ENCODE data around the gene UBAC1. TPM values are rescaled to one million over a fixed set of nuclear protein-coding genes. Genes with fewer than 3 reads are reported as not detected.

The UBAC1 gene
- total RNA-seq, 2 experiments from 2014 or later: 41.7 to 42.8 TPM

DNA sequence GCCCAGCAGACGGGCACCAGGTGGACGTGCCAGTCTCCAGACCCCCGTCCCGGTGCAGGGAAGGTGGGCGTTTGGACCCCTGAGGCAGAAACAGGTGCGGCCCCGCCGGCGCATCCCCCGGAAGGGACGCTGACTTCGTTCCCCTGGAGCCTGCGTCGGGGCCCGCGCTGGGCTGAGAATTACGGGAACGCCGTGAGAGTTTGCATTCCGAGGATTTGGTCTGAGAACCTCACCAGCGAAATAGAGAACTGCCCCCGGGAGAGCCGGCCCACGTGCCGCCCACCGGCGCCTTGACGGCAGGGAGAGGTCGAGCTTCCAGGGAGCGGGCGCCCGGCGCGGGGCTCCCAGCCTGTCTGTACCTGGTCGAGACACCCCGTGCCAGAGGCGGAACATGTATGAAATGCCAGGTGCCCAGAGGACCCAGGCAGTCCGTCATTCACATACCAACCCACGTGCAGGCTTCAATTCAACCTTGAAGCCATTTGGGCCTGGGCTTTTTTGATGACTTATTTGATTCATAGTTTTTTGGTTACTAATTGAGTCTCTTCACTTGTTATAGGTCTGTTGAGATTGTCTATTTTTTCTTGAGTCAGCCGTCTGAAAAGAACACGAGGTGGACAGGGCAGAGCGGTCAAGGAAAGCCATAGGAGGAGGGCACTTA, 53.0 kb downstream of the UBAC1 start:
- H3K4me3 Mint-ChIP-seq: peak overlapping the region; percentile 77
- peak overlapping the region; percentile 64 for H3K27ac Mint-ChIP-seq
- no peaks in the 10 kb centered on the region for H3K9me3 Mint-ChIP-seq (ENCODE audit: low read depth)
- POLR2A ChIA-PET: interaction anchor here (0.5 kb wide), 1 partner anchor 67 kb away, joined by 4 read pairs; no protein-coding TSS in a partner anchor
- peaks cover 54% of the 10 kb centered on the region for H3K36me3 Mint-ChIP-seq (ENCODE audit: low read depth)
- CTCF ChIA-PET: no interaction called here
- no peak for DNase-seq
- peak; percentile 0 for ATAC-seq
- H3K27me3 Mint-ChIP-seq: no peaks in the 10 kb centered on the region
- intact Hi-C loops (cut with DNase I, micrococcal nuclease): loop anchor here (5.0 kb wide), 10 partner anchors 46 to 1881 kb away; partner anchors contain the start of genes BRD3 (in 1 of the 2), BRD3OS (in 1 of the 2), EHMT1 (in 1 of the 2) and MAN1B1 (in 1 of the 2)
- H3K4me1 Mint-ChIP-seq: peaks cover 56% of the 10 kb centered on the region

DNA sequence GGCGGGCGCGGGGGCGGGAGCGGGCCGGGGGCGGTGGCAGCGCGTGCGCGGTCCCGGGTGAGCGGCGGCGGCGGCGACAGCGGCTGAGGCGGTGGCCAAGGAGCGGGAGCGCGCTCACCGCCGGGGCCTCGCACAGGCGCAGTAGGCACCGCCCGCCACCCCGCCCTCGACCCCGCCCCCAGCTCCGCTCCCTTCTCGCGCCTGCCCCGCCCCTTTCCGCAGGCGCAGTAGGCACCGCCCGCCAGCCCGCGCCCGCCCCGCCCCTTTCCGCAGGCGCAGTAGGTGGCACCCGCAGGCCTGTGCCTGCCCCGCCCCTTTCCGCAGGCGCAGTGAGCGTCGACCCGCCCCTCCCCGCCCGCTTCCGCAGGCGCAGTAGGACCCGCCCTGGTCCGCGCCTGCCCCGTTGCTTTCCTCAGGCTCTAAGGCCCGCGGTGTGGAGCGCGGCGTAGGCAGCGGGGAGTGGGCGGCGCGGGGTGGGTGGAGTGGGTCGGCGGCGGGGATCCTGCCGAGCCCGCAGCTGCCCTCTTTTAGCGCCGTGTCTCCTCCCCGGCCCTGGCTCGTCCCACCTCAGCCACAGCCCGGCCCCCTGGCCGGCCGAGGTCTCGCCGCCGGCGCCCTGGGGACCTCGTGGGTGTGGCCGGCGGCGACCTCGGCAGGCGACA, 53.6 kb downstream of the UBAC1 start, which contains the start of gene CAMSAP1:
Gene CAMSAP1, minus strand, starts transcription at position 116 of the 662 bp plus-strand sequence. CDS start 387 bp downstream, outside the sequence.
- Mint-ChIP-seq H3K4me1 (peaks cover 62% of the 10 kb centered on the region), H3K4me3 (peak within 1 kb of the TSS; percentile 81), H3K27ac (peak within 1 kb of the TSS; percentile 90), H3K9me3 (ENCODE audit: low read depth) (no peaks in the 10 kb centered on the region), H3K27me3 (no peaks in the 10 kb centered on the region), H3K36me3 (ENCODE audit: low read depth) (peaks cover 54% of the 10 kb centered on the region)
- peak; percentile 98 for DNase-seq
- ATAC-seq: peak; percentile 81
- CTCF ChIA-PET: no interaction called here
- intact Hi-C loops (cut with DNase I, micrococcal nuclease): loop anchor here (1.0 to 5.0 kb wide), 18 partner anchors 45 to 1880 kb away; partner anchors contain the start of genes BRD3 (in 1 of the 2), BRD3OS (in 1 of the 2), DNLZ (in 1 of the 2) and EHMT1 (in 1 of the 2)
- POLR2A ChIA-PET: interaction anchor here (0.5 to 0.9 kb wide), 2 partner anchors 18 to 68 kb away, joined by 4 read pairs; no protein-coding TSS in a partner anchor

DNA sequence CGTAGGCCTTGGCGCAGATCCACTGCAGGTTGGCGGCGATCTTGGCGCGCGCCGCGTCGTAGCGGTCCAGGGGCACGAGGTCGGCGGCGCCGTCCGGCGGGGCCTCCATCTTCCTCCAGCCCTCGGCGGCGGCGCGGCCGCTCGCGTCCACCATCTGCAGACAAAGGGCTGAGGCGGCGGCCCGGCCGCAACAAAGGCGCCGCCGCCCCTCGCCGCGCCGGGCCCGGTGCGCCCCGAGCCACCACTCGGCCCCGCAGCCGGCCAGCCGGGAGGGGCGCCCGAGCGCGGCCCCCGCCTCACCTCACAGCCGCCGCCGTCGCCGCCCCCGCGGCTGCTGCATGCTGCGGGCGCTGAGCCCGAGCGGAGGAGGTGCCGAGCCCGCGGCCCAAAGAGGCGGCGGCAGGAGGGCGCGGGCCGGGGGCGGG, 54.2 kb downstream of the UBAC1 start:
- Mint-ChIP-seq H3K9me3 (ENCODE audit: low read depth) (no peaks in the 10 kb centered on the region), H3K36me3 (ENCODE audit: low read depth) (peaks cover 54% of the 10 kb centered on the region), H3K27me3 (no peaks in the 10 kb centered on the region), H3K27ac (no peak overlapping the region), H3K4me1 (peaks cover 67% of the 10 kb centered on the region), H3K4me3 (no peak overlapping the region)
- no peak for DNase-seq
- intact Hi-C loops (cut with DNase I, micrococcal nuclease): loop anchor here (1.0 to 5.0 kb wide), 18 partner anchors 45 to 1880 kb away; partner anchors contain the start of genes BRD3 (in 1 of the 2), BRD3OS (in 1 of the 2), DNLZ (in 1 of the 2) and EHMT1 (in 1 of the 2)
- ATAC-seq: peak; percentile 6
- ChIA-PET POLR2A (interaction anchor here (0.9 kb wide), 1 partner anchor 19 kb away, joined by 4 read pairs; no protein-coding TSS in a partner anchor), CTCF (no interaction called here)

DNA sequence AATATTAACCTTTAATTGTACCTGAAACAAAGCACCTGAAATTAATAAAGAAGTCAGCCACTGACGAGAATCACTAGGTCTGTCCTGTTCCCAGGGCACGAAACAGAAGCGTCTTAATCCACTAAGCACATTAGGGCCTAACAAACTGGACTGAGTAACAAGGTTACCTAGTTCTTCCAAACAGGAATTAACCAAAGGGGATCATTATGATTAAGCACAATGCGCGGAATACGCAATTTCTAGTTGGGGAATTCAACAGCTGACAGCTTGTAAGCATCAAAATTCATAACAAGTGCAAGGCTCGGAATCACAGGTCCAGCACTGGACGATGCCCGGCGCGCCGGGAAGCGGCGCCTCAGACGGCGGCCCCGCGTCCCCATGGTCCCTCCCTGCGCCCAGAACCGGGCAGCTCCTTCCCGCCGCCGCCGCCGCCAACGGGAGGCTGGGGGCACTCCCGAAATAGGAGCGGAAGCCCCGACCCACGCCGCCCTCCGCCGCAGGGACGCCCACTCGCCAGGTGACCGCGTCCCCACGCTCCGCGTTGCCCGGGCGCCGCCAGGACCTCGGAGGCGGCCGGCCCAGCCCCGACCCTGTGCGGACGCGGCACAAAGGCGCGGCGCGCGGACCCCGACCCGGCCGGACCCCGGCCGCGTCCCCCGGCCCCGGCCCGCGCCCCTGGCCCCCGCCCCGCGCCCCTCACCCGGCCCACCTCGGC, 54.7 kb downstream of the UBAC1 start:
- ChIA-PET POLR2A (interaction anchor here (2.3 kb wide), 1 partner anchor 19 kb away, joined by 12 read pairs; no protein-coding TSS in a partner anchor), CTCF (interaction anchor here (0.8 to 1.3 kb wide), 2 partner anchors 43 to 44 kb away, joined by 3 read pairs; no protein-coding TSS in a partner anchor)
- ATAC-seq: no peak
- intact Hi-C loops (cut with DNase I, micrococcal nuclease): loop anchor here (1.0 to 5.0 kb wide), 18 partner anchors 44 to 1879 kb away; partner anchors contain the start of genes BRD3 (in 1 of the 2), BRD3OS (in 1 of the 2), DNLZ (in 1 of the 2) and EHMT1 (in 1 of the 2)
- H3K4me1 Mint-ChIP-seq: peaks cover 71% of the 10 kb centered on the region
- peak overlapping the region; percentile 90 for H3K27ac Mint-ChIP-seq
- H3K4me3 Mint-ChIP-seq: peak overlapping the region; percentile 81
- no peaks in the 10 kb centered on the region for H3K9me3 Mint-ChIP-seq (ENCODE audit: low read depth)
- DNase-seq: peak; percentile 40
- no peaks in the 10 kb centered on the region for H3K27me3 Mint-ChIP-seq
- peaks cover 54% of the 10 kb centered on the region for H3K36me3 Mint-ChIP-seq (ENCODE audit: low read depth)

DNA sequence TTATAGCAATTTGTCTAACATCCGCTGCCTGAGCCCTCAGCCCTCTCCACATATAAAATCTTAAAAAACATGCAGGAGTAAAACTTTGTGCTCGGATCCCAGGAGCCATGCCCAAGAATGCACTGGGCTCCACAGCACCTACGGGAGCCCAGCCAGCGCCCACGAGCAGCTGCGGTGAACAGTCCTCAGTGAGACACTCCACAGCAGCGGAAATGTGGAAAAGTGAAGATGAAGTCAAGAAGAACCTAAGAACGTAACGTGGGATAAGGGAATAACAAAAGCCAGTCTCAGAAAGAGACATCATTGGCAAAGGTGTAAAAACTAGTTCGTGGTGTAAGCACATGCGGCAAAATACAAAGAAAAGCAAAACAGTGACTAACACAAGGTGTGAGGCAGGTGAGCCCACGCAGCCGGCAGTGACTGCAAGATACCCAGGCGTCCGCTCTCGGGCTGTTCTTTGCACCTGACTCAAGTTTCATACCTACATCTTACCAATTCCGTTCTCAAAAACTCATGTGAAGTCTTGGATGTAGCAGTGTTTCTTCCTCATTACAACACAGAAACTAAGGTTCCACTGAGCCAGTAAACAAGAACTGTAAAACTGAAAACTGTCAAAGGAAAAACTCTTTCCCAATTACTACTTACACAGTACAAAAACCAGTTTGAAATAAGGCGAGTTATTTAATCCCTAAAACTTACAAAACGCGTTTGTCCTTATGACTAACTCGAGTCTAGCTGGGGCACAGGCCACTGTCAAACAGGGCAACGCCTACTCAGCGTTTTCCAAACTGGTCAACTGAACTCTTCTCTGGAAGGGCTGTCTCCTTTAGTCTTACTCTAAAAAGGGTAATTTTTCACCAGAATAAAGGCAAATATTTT, 55.6 kb downstream of the UBAC1 start:
- H3K4me3 Mint-ChIP-seq: peak overlapping the region; percentile 81
- intact Hi-C loops (cut with DNase I, micrococcal nuclease): loop anchor here (1.0 to 5.0 kb wide), 19 partner anchors 19 to 1878 kb away; partner anchors contain the start of genes BRD3 (in 1 of the 2), BRD3OS (in 1 of the 2), EHMT1 (in 1 of the 2) and MAN1B1 (in 1 of the 2)
- peaks cover 69% of the 10 kb centered on the region for H3K4me1 Mint-ChIP-seq
- H3K27me3 Mint-ChIP-seq: no peaks in the 10 kb centered on the region
- peaks cover 51% of the 10 kb centered on the region for H3K36me3 Mint-ChIP-seq (ENCODE audit: low read depth)
- H3K9me3 Mint-ChIP-seq (ENCODE audit: low read depth): no peaks in the 10 kb centered on the region
- ChIA-PET POLR2A (interaction anchor here (2.3 kb wide), 1 partner anchor 20 kb away, joined by 12 read pairs; no protein-coding TSS in a partner anchor), CTCF (interaction anchor here (0.8 to 1.3 kb wide), 4 partner anchors 20 to 44 kb away, joined by 3 to 4 read pairs (median 3); no protein-coding TSS in a partner anchor)
- H3K27ac Mint-ChIP-seq: peak overlapping the region; percentile 90
- DNase-seq (peak; percentile 89), ATAC-seq (peak; percentile 72)

GRCh38 chr9:135903786-135904520, 57.2 kb downstream of the UBAC1 start:
- no peak for ATAC-seq
- Mint-ChIP-seq H3K9me3 (ENCODE audit: low read depth) (peaks cover 6% of the 10 kb centered on the region), H3K4me1 (peaks cover 66% of the 10 kb centered on the region), H3K27ac (no peak overlapping the region), H3K27me3 (no peaks in the 10 kb centered on the region), H3K36me3 (ENCODE audit: low read depth) (peaks cover 40% of the 10 kb centered on the region), H3K4me3 (no peak overlapping the region)
- no peak for DNase-seq
- ChIA-PET POLR2A (interaction anchor here (2.3 kb wide), 1 partner anchor 21 kb away, joined by 12 read pairs; no protein-coding TSS in a partner anchor), CTCF (no interaction called here)
- intact Hi-C loops (cut with DNase I, micrococcal nuclease): loop anchor here (2.0 kb wide), 3 partner anchors 17 to 1513 kb away; partner anchors contain the start of gene UBAC1 (in 1 of the 2)

DNA sequence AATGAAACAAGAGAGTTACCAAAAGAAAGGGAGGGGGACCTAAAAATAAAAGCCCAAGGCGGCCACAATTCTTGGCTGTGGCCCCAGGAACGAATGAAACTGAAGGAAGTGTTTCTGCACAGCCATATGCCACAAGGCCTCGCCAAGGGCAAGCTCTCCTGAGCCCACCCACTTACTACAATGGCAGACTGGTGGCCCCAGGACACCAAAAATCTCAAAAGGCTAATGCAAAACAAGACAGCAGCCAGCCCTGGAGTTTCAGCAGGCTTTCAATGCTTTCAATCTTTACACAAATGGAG, 57.9 kb downstream of the UBAC1 start:
- Mint-ChIP-seq H3K36me3 (ENCODE audit: low read depth) (peaks cover 38% of the 10 kb centered on the region), H3K27ac (no peak overlapping the region), H3K4me3 (no peak overlapping the region), H3K4me1 (peaks cover 65% of the 10 kb centered on the region), H3K27me3 (no peaks in the 10 kb centered on the region), H3K9me3 (ENCODE audit: low read depth) (peaks cover 6% of the 10 kb centered on the region)
- ATAC-seq (no peak), DNase-seq (no peak)
- intact Hi-C loops (cut with DNase I, micrococcal nuclease): no loop called here
- ChIA-PET POLR2A (no interaction called here), CTCF (interaction anchor here (0.6 to 0.7 kb wide), 2 partner anchors 12 to 39 kb away, joined by 3 to 4 read pairs; no protein-coding TSS in a partner anchor)

- peaks cover 6% of the 10 kb centered on the region for H3K9me3 Mint-ChIP-seq (ENCODE audit: low read depth)
- ATAC-seq (no peak), DNase-seq (no peak)
- peaks cover 42% of the 10 kb centered on the region for H3K36me3 Mint-ChIP-seq (ENCODE audit: low read depth)
- H3K4me3 Mint-ChIP-seq: no peak overlapping the region
- CTCF ChIA-PET: interaction anchor here (0.6 to 0.7 kb wide), 2 partner anchors 12 to 39 kb away, joined by 3 to 4 read pairs; no protein-coding TSS in a partner anchor
- no peaks in the 10 kb centered on the region for H3K27me3 Mint-ChIP-seq
- intact Hi-C loops (cut with DNase I, micrococcal nuclease): no loop called here
- POLR2A ChIA-PET: no interaction called here
- H3K4me1 Mint-ChIP-seq: peaks cover 68% of the 10 kb centered on the region
- H3K27ac Mint-ChIP-seq: no peak overlapping the region
These were observed 58.4 kb downstream of the UBAC1 start for GRCh38 chr9:135902655-135903357.

- peak overlapping the region; percentile 22 for H3K27ac Mint-ChIP-seq
- H3K4me1 Mint-ChIP-seq: peaks cover 73% of the 10 kb centered on the region
- ATAC-seq (no peak), DNase-seq (no peak)
- H3K36me3 Mint-ChIP-seq (ENCODE audit: low read depth): peaks cover 42% of the 10 kb centered on the region
- intact Hi-C loops (cut with DNase I, micrococcal nuclease): no loop called here
- POLR2A ChIA-PET: no interaction called here
- CTCF ChIA-PET: no interaction called here
- H3K9me3 Mint-ChIP-seq (ENCODE audit: low read depth): peaks cover 6% of the 10 kb centered on the region
- no peak overlapping the region for H3K4me3 Mint-ChIP-seq
- no peaks in the 10 kb centered on the region for H3K27me3 Mint-ChIP-seq
These were observed 59.3 kb downstream of the UBAC1 start for GRCh38 chr9:135901826-135902225.

Data from activated CD4-positive, alpha-beta T cell treated with anti-CD3 and anti-CD28 coated beads for 36 hours (primary cell).